Neural cell (in vitro differentiated cells): ENCODE measurements around the gene MED13. TPM values are rescaled to one million over a fixed set of nuclear protein-coding genes. Genes with fewer than 3 reads are reported as not detected.

Experiments
- H2AFZ ChIP-seq: fragments of 200-600, 300-800 bp; sonication (generic), shearing (Covaris generic); 2 replicates; pipeline ENCODE4 v1.6.0; 2014; ENCODE audit warnings: low read depth, mild to moderate bottlenecking, antibody characterized with exemption, low read length, moderate library complexity
- H3F3A ChIP-seq: fragments of 200-600 bp; shearing (Covaris generic); 2 replicates; pipeline ENCODE4 v1.6.1; 2016; ENCODE audit warnings: mild to moderate bottlenecking, moderate library complexity, mixed read lengths, antibody characterized with exemption, low read length; ENCODE audit not compliant: insufficient read depth, poor library complexity, severe bottlenecking
- H3K27ac ChIP-seq: fragments of 200-600, 300-800 bp; sonication (generic), shearing (Covaris generic); 2 replicates; pipeline ENCODE4 v1.5.1; 2014; ENCODE audit warnings: mild to moderate bottlenecking, low read length, moderate library complexity
- H3K27me3 ChIP-seq: fragments of 300-800, 200-600 bp; sonication (generic), shearing (Covaris generic); 2 replicates; pipeline ENCODE4 v1.6.0; 2014; ENCODE audit warnings: mild to moderate bottlenecking, low read depth, low read length, moderate library complexity; ENCODE audit not compliant: insufficient read depth
- H3K36me3 ChIP-seq: fragments of 300-800, 200-600 bp; sonication (generic), shearing (Covaris generic); 2 replicates; pipeline ENCODE4 v1.5.1; 2014; ENCODE audit warnings: mild to moderate bottlenecking, antibody characterized with exemption, low read length, moderate library complexity; ENCODE audit not compliant: insufficient read depth
- H3K4me2 ChIP-seq: fragments of 300-800, 200-600 bp; sonication (generic), shearing (Covaris generic); 2 replicates; pipeline ENCODE4 v1.6.0; 2014; ENCODE audit warnings: mild to moderate bottlenecking, low read length
- H3K4me3 ChIP-seq: fragments of 300-800, 200-600 bp; sonication (generic), shearing (Covaris generic); 2 replicates; pipeline ENCODE4 v1.5.1; 2014; ENCODE audit warnings: mild to moderate bottlenecking, low read length, moderate library complexity
- H3K79me2 ChIP-seq: fragments of 200-600 bp; shearing (Covaris generic); replicated peaks from 2 replicates; pipeline ENCODE4 v1.6.0; 2014; ENCODE audit warnings: mild to moderate bottlenecking, low read length, moderate library complexity; ENCODE audit not compliant: insufficient read depth
- H3K9ac ChIP-seq: fragments of 300-800, 200-600 bp; sonication (generic), shearing (Covaris generic); 2 replicates; pipeline ENCODE4 v1.6.1; 2016; ENCODE audit warnings: mild to moderate bottlenecking, low read length, mixed read lengths
- H3K9me2 ChIP-seq: fragments of 200-600 bp; shearing (Covaris generic); 2 replicates; pipeline ENCODE4 v1.6.1; 2016; ENCODE audit warnings: mild to moderate bottlenecking, low read length, mixed read lengths; ENCODE audit not compliant: insufficient read depth
- H3K9me3 ChIP-seq: fragments of 200-600, 300-800 bp; sonication (generic), shearing (Covaris generic); 2 replicates; pipeline ENCODE4 v1.6.1; 2016; ENCODE audit warnings: mild to moderate bottlenecking, mixed run types, low read length, moderate library complexity, mixed read lengths
- H4K20me1 ChIP-seq: fragments of 200-600 bp; shearing (Covaris generic); 2 replicates; pipeline ENCODE4 v1.6.1; 2016; ENCODE audit warnings: mild to moderate bottlenecking, mixed run types; ENCODE audit not compliant: insufficient read depth
- CTCF ChIP-seq: fragments of 450-650 bp; IDR thresholded peaks from 2 replicates; pipeline ENCODE4 v1.5.1; 2014; ENCODE audit warnings: antibody characterized with exemption, mild to moderate bottlenecking, moderate library complexity; ENCODE audit not compliant: poor library complexity, severe bottlenecking
- EP300 ChIP-seq: fragments of 450-650 bp; conservative IDR thresholded peaks from 2 replicates; pipeline ENCODE4 v1.6.1; 2014; ENCODE audit warnings: antibody characterized with exemption, mild to moderate bottlenecking, moderate library complexity; ENCODE audit not compliant: poor library complexity, severe bottlenecking
- EZH2 ChIP-seq: fragments of 200-600, 300-800 bp; shearing (Covaris generic), sonication (generic); IDR thresholded peaks from 2 replicates; pipeline ENCODE4 v1.6.1; 2014; ENCODE audit warnings: antibody characterized with exemption, low read length, borderline replicate concordance, mild to moderate bottlenecking; ENCODE audit not compliant: insufficient read depth, poor library complexity, severe bottlenecking
- MXI1 ChIP-seq: fragments of 450-650 bp; conservative IDR thresholded peaks from 2 replicates; pipeline ENCODE4 v1.6.1; 2014; ENCODE audit warnings: antibody characterized with exemption, mild to moderate bottlenecking; ENCODE audit not compliant: poor library complexity, severe bottlenecking
- POLR2AphosphoS5 ChIP-seq: IDR thresholded peaks from 2 replicates; pipeline ENCODE4 v1.6.1; 2012
- RAD21 ChIP-seq: fragments of 450-650 bp; conservative IDR thresholded peaks from 2 replicates; pipeline ENCODE4 v1.6.1; 2014; ENCODE audit warnings: antibody characterized with exemption, mild to moderate bottlenecking, moderate library complexity
- REST ChIP-seq: IDR thresholded peaks from 2 replicates; pipeline ENCODE4 v1.6.1; 2012; ENCODE audit warnings: borderline replicate concordance
- SMC3 ChIP-seq: fragments of 450-650 bp; conservative IDR thresholded peaks from 2 replicates; pipeline ENCODE4 v1.6.1; 2014; ENCODE audit warnings: antibody characterized with exemption, mild to moderate bottlenecking, moderate library complexity; ENCODE audit not compliant: poor library complexity
- TAF1 ChIP-seq: IDR thresholded peaks from 2 replicates; pipeline ENCODE4 v1.6.1; 2012; ENCODE audit warnings: low read depth
- polyA minus RNA-seq: library from RNA; depleted of rRNA, polyadenylated mRNA; stranded (reverse); fragments of >200 nt; gene quantifications from 2 replicates; pipeline ENCODE4 v1.2.3, GENCODE V29; 2014
- polyA plus RNA-seq: library from polyadenylated mRNA; depleted of rRNA; stranded (reverse); fragments of >200 nt; gene quantifications from 2 replicates; pipeline ENCODE4 v1.2.3, GENCODE V29; 2014

The MED13 gene
- polyA plus RNA-seq (20.5 and 22.6 TPM in 2 replicates), polyA minus RNA-seq (139 and 142 TPM in 2 replicates)

- Histone ChIP-seq H3K27me3 (no peaks in the 10 kb centered on the region), H3K9me3 (no peaks in the 10 kb centered on the region), H3K4me2 (peak within 1 kb of the TSS; percentile 96), H3K9me2 (no peaks in the 10 kb centered on the region), H4K20me1 (peaks cover 20% of the 10 kb centered on the region), H3K27ac (peak within 1 kb of the TSS; percentile 96), H3K9ac (peak within 1 kb of the TSS; percentile 98), H3K36me3 (no peaks in the 10 kb centered on the region), H3F3A (peaks cover 7% of the 10 kb centered on the region), H3K4me3 (peak within 1 kb of the TSS; percentile 93), H3K79me2 (peaks cover 42% of the 10 kb centered on the region), H2AFZ (peak within 1 kb of the TSS; percentile 92)
- no peak for TF ChIP-seq EP300
- TF ChIP-seq MXI1: no peak
- no peak for TF ChIP-seq CTCF
These were observed at the start of gene MED13 for GRCh38 chr17:62064791-62065563. TSS of gene MED13 (minus strand) at chr17:62065278. CDS start at chr17:62065205, 73 bp downstream.

GRCh38 chr17:62112229-62112628 is 47.2 kb upstream of the MED13 start:
- Histone ChIP-seq H4K20me1 (no peaks in the 10 kb centered on the region), H3K4me2 (no peak overlapping the region), H3K9me2 (no peaks in the 10 kb centered on the region), H3K27me3 (no peaks in the 10 kb centered on the region), H3K9ac (no peak overlapping the region), H3K4me3 (no peak overlapping the region), H3K27ac (no peak overlapping the region), H3K79me2 (no peaks in the 10 kb centered on the region), H3K36me3 (no peaks in the 10 kb centered on the region), H3K9me3 (no peaks in the 10 kb centered on the region), H2AFZ (no peak overlapping the region), H3F3A (no peaks in the 10 kb centered on the region)
- TF ChIP-seq POLR2AphosphoS5: no peak
- no peak for TF ChIP-seq EP300
- no peak for TF ChIP-seq TAF1
- TF ChIP-seq EZH2: no peak
- no peak for TF ChIP-seq RAD21
- no peak for TF ChIP-seq MXI1
- no peak for TF ChIP-seq CTCF
- TF ChIP-seq REST: no peak
- TF ChIP-seq SMC3: no peak
